SU-DHL-6 (cell line): ENCODE results near the gene RPS6KA2.

Experiments
- EZH2phosphoT487 ChIP-seq: fragments of 200-600 bp; sonication (generic), shearing (Covaris generic); conservative IDR thresholded peaks from 2 replicates; pipeline ENCODE4 v1.6.1; 2018; ENCODE audit warnings: mild to moderate bottlenecking, antibody characterized with exemption, low read length, moderate library complexity, mixed read lengths
- TF ChIP-seq, protein P1 (sequence below): fragments of 200-600 bp; sonication (generic); IDR thresholded peaks from one replicate; pipeline ENCODE4 v1.5.1; 2017; ENCODE audit warnings: antibody characterized with exemption, mild to moderate bottlenecking, low read length, moderate library complexity; ENCODE audit not compliant: insufficient read depth, poor library complexity, severe bottlenecking

GRCh38 chr6:166365806-166366205 lies 261.2 kb downstream of the RPS6KA2 start:
- TF ChIP-seq, protein P1, sequence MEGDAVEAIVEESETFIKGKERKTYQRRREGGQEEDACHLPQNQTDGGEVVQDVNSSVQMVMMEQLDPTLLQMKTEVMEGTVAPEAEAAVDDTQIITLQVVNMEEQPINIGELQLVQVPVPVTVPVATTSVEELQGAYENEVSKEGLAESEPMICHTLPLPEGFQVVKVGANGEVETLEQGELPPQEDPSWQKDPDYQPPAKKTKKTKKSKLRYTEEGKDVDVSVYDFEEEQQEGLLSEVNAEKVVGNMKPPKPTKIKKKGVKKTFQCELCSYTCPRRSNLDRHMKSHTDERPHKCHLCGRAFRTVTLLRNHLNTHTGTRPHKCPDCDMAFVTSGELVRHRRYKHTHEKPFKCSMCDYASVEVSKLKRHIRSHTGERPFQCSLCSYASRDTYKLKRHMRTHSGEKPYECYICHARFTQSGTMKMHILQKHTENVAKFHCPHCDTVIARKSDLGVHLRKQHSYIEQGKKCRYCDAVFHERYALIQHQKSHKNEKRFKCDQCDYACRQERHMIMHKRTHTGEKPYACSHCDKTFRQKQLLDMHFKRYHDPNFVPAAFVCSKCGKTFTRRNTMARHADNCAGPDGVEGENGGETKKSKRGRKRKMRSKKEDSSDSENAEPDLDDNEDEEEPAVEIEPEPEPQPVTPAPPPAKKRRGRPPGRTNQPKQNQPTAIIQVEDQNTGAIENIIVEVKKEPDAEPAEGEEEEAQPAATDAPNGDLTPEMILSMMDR: no peak
- no peak for TF ChIP-seq EZH2phosphoT487
